HG03378 (cell line): ENCODE data around the gene CFAP68.
"Not testable (repeated sequence)": the region's sequence is repeated elsewhere in the genome, so short reads cannot be mapped to it uniquely, and the experiment has no call there.

ENCODE experiments used
- ATAC-seq: cut with Tn5 transposase; IDR thresholded peaks from one replicate; pipeline ENCODE4 v1.9.1; 2021; ENCODE audit warnings: mild to moderate bottlenecking, moderate library complexity; ENCODE audit not compliant: unreplicated experiment

Gene CFAP68

DNA sequence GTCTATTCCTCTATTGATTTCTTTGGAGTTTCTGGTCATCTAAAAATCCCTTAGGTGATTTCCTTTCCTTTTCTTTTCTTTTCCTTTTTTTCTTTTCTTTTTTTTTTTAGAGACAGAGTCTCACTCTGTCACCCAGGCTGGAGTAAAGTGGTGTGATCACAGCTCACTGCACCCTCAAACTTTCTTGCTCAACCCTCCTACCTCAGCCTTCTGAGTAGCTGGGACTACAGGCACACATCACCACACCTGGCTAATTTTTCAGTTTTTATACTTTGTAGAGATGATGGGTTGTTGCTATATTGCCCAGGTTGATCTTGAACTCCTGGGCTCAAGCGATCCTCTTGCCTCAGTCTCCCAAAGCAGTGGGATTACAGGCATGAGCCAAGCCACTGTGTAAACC, 37.4 kb downstream of the CFAP68 start:
- no peak for ATAC-seq

DNA sequence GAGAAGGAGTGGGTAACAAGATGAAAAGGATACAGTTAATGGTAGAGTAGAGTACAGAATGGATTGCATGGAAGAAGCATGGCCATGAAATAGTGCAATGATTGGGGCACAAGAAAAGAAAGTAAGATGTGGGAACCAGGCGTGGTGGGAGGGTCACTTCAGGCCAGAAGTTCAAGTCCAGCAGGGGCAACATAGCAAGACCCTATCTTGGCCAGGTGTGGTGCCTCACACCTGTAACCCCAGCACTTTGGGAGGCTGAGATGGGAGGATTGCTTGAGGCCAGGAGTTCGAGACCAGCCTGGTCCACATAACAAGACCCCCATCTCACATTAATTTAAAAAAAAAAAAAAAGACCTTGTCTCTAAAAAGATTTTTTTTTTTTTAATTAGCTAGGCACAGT, 38.0 kb downstream of the CFAP68 start:
- no peak for ATAC-seq

DNA sequence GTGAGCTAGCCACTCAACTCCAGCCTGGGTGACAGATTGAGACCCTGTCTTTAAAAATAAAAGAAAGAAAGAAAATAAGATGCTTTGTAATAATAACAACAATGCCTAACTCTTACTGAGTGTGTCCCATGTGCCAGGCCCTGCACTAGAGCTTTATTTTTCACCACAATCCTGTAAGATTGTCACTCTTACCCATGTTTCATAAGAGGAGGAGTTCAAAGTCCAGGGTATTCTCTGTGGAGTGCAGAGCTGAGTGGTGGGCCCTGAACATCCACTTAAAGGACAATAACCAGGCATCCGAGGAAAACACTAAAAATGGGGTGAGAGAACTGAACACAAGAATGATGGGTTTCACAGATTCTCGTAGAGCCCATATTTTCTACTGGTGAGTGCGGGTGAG, 38.4 kb downstream of the CFAP68 start:
- no peak for ATAC-seq

DNA sequence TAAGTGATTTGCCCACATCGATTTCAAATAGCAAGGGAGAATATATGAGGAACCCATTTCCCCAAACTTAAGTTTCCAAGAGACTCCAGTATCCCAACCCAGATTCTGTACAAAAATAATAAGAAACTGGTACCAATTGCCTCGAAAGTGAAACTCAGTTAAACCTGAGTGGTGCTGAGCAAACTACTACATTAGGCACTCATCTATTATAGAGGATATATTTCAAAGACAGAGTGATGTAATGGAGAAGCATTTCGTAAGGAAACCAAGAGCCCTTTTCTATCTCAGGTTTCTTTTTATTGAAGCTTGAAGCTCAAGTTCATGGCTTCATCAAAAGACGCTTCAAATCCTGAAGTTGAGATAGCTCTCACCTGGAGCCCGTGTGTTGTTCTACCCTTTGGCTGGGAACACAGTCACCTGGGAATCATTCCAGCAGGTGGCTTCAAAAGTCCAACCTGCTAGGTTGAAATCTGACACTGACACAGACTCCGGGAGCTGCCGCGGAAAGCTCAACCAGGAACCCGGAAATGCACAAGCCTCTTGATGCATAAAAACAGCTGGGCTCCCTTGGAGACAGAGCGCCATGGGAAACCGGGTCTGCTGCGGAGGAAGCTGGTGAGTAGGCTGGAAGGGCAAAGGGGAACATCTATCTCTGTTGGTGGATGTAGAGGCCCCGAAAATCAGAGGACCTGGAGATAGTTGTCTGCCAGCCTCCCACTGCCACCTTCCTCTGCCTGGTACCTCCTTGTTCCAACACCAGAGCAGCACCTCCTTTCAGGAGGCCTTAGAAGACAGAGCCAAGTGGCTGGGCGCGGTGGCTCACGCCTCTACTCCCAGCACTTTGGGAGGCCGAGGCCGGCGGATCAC, 39.3 kb downstream of the CFAP68 start, which contains the start of gene C11orf52:
C11orf52 (plus strand) TSS at position 524 of the 867 bp plus-strand sequence; CDS start at position 584, 60 bp downstream.
- no peak for ATAC-seq

DNA sequence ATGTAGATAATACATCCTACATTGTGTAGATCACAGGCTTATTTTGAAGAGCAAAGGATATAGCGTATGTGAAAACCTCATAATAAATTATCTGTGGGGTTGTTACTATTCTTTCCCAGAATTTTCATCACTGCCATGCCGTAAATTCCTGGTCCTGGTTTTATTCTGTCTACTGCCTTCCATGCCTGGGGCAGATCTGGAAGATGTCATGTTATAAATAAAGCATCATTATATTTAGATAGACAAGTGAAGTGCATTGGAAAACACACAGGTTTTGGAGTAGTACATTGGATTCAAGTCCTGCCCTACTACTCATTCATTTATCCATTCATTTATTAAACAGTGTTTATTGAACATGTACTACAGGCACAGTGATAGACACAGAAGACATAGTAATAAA, 41.6 kb downstream of the CFAP68 start:
- no peak for ATAC-seq

DNA sequence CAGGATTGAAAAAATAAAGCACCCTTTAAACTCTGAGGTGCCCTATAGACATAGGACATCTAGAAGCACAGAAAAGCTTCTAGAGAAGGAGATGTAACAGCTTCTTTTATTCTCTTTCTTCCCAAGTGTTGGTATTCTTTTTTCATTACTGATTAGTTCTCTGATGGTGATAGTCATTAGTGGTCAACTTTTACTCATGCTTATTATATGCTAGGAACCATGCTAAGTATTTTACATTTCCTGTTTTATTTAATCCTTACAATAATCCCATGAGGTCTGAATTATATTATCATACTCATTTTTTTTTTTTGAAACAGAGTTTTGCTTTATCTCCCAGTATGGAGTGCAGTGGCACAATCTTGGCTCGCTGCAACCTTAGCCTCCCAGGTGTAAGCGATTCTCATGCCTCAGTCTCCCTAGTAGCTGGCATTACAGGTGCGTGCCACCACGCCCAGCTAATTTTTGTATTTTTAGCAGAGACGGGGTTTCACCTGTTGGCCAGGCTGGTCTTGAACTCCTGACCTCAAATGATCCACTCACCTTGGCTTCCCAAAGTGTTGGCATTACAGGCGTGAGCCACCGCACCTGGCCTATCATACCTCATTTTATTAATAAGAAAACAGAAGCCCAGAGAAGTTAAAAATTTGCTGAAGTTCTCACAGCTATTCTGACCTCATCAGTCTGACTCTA, 42.3 kb downstream of the CFAP68 start:
- no peak for ATAC-seq

DNA sequence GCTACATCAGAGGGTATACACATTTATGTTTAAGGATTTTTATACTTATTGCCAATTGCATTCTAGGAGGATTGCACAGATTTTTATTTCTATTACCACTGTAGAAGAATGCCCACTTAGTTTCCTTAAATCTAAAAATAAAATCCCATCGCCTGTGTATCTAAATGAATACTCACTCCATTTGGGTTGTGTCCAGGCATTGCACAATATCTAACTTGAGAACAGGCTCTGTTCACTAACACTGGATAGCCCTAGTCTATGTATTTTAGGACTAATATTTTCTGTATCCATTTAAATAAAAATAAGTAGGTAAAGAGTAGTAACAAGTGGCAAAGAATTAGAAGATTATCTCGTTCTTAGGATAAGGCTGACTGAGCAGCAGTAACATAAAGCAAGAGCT, 43.5 kb downstream of the CFAP68 start:
- no peak for ATAC-seq

DNA sequence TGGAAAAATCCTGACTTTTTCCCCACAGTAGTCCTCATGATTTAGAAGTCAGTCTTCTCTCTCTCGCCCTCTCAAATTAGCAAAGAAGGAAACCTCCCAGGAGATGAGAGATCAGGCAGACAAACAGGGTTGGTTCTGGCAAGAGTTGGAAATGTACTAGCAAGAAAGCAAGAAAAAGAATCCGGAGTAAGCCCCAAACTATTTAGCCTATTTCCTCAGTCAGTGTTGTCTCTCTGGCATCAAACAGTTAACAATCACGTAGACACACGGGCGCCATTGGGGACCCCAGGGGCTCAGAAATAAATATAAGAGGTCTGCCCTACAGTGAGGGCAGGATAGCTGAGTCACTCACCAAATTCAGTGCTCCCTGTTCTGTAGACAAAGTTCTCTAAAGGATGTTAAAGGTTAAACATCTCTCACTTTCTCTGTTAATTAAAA, 44.0 kb downstream of the CFAP68 start:
- no peak for ATAC-seq

DNA sequence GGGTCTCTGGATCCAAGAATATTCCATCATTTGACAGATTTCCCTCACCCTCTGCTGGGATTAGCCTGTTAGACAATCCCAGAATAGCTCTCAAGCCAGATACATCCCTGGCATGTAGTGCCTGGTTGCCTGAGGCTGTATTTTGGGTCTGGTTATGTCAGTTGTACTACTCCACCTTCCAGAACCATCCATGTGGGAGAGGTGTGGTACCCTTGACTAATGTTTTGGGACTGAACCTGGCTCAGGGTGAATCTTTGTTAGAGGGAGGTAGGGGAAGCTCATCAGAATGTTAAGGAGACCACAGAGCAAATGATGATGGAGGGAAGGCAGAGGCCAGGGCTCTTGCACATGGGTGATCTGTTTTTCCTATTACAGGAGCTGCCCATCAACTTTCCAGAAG, 44.6 kb downstream of the CFAP68 start:
- no peak for ATAC-seq

DNA sequence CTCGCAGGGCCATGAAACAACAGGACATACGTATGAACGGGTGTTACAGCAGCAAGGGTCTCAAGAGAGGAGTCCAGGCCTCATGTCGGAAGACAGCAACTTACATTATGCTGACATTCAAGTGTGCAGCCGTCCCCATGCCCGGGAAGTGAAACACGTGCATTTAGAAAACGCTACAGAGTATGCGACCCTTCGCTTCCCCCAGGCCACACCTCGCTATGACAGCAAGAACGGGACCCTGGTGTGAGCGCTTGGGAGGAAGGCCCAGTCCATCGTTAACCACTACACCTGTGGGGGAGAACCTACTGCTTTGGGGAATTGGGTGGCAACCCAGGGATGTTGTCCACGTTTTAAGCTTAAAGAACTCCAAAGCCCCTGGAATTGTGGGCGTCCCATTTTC, 46.6 kb downstream of the CFAP68 start:
- no peak for ATAC-seq

DNA sequence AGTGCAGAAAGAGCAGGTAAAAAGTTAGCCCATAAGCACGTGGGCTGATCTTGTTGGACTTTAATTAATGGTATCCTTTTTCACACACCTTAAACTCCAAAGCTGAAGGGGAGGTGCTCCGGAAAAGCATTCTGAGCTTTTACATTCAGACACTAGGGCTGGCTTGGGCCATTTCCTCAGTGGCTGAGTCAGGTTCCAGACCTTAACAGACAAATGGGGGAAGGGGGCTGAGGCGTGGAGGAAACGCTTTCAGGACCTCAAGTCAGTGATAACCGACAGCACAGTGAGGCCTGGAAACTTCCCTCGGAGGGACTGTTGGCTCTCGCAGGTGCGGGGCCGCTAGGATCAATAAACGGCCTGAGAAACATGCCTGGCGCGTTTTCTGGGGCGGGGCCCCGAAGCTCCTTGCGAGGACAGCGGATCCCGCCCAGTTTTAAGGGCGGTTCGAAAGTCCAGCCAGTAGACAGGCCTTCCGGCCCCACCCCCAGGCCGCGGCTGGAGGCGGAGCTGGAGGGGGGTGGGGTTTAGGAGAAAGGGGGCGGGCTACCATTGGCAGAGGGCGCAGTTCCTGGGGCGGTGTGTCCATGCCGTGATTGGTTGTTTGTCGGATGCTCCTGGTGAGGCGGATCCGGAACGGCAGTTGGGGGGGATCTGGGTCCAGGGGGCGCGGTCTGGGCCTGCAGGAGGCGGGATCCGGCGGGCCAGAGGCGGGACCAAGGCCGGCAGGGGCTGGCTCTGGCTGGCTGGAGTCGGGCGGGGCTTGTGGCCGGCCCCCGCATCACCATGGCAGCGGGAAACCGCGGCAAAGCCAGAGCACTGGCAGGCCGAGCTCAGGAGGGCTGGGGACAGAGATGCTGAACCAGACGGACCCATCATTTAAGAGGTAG, 47.4 kb downstream of the CFAP68 start:
- ATAC-seq, result peak; percentile 83

DNA sequence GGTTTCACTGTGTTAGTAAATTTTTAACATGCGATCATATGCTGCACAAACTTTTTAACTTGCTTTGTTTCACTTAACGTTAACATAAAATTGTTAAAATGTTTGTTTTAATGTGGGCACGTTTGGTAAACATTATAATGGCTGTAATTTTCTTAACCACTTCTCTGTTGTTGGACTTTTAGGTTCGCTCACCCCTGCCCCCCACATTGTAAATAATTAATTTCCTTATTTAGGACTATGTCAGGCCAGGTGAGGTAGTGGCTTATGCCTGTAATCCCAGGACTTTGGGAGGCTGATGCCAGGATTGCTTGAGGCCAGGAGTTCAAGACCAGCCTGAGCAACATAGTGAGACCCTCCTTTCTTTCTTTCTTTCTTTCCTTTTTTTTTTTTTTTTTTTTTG, 51.1 kb downstream of the CFAP68 start:
- ATAC-seq, result no peak

DNA sequence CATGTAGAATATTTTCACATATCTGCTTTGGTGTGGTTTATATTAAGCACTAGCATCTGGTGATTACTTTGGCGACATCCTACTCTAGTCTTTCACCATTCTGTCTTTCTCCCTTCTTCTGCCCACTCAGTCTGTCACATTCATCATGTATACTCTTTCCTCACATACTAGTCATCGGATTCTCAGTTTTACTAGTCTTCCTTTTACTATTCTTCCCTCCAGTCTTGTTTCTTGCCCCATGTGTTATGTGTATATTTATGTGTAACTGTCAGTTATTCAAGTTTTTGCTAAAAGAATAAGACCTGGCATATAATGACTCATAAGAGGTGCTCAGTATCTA, 53.2 kb downstream of the CFAP68 start:
- ATAC-seq, result no peak

DNA sequence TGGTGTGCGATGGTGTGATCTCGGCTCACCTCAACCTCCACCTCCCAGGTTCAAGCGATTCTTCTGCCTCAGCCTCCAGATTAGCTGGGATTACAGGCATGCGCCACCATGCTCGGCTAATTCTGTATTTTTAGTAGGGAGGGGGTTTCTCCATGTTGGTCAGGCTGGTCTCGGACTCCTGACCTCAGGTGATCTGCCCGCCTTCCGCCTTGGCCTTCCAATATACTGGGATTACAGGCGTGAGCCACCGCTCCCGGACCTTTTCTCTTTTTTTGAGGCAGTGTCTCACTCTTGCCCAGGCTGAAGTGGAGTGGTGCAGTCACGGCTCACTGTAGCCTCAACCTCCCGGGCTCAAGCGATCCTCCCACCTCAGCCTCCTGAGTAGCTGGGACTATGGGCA, 53.8 kb downstream of the CFAP68 start:
- ATAC-seq, result not testable (repeated sequence)

DNA sequence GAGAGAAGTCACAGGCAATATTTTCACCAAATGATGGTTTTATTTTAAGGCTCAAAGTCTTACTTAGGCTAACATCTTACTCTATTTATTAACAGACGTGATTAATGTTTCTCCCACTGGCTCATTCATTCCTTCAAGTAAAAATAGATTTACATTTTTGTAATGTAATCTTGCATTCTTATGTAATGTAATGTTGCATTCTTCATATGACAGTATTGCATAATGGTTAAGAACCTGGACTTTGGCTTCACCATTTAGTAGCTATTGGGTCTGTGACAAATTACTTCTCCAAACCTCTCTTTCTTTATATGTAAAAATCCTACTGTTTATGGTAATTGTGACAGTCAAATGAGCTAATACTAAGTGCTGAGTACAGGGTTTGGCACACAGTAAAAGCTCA, 54.5 kb downstream of the CFAP68 start:
- no peak for ATAC-seq

DNA sequence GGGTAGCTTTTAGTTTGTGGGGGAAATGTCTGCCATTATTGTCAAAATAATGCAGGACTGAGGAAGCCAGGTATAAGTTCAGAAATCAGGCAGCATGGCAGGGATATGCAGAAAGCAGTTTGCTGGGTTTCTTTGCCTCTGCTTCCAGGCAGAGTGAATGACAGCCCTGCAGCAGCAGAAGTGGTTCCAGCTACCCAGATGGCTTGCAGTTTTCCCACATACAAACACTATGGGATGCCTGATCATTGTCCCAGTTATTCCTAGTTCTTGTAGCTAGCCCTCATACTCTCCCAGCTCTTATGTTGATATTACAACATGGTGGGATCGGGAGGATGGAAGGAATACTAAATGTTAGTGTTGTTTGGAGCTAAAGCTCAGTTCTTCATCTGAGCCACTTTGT, 55.0 kb downstream of the CFAP68 start:
- no peak for ATAC-seq
